BJ (cell line): ENCODE results near the gene RBP2. TPM values are rescaled to one million over a fixed set of nuclear protein-coding genes. Genes with fewer than 3 reads are reported as not detected.

Source experiments
- CTCF ChIA-PET: fragments of 350-600 bp; formaldehyde crosslinking; extraction: SDS; loops from one replicate; lab custom pipeline; 2021; ENCODE audit warnings: antibody characterized with exemption, inconsistent platforms; lab: Yijun Ruan, JAX
- POLR2A ChIA-PET: fragments of 300-600 bp; sonication (Branson Sonifier 250); formaldehyde crosslinking; extraction: SDS; loops from one replicate; lab custom pipeline; 2021; ENCODE audit warnings: antibody characterized with exemption; lab: Charles Lee
- DNase-seq: peaks from one replicate; pipeline ENCODE4 v3.0.0-alpha.2; 2011; ENCODE audit warnings: low read depth
- H3K27me3 ChIP-seq: 2 replicates; pipeline ENCODE4 v1.6.0; 2011; ENCODE audit warnings: low read length; ENCODE audit not compliant: control insufficient read depth, insufficient read depth
- H3K36me3 ChIP-seq: 2 replicates; pipeline ENCODE4 v1.5.1; 2011; ENCODE audit warnings: low read length; ENCODE audit not compliant: control insufficient read depth, insufficient read depth
- H3K4me3 ChIP-seq: 2 replicates; pipeline ENCODE4 v1.5.1; 2011; ENCODE audit warnings: low read depth, mild to moderate bottlenecking, control low read depth, low read length
- CTCF ChIP-seq: IDR thresholded peaks from 2 replicates; pipeline ENCODE4 v1.5.1; 2011; ENCODE audit warnings: low read depth, mild to moderate bottlenecking, control low read depth, inconsistent platforms, low read length, moderate library complexity; ENCODE audit not compliant: insufficient read depth
- polyA plus RNA-seq: library from polyadenylated mRNA; depleted of rRNA; stranded (reverse); fragments of >200 nt; gene quantifications from 2 replicates; pipeline ENCODE4 v1.2.3, GENCODE V29; 2011

Gene RBP2
- polyA plus RNA-seq, 1 experiment: not detected

- H3K4me3 ChIP-seq: no peak overlapping the region
- DNase-seq: no peak
- ChIA-PET POLR2A (no interaction called here), CTCF (no interaction called here)
- no peaks in the 10 kb centered on the region for H3K27me3 ChIP-seq
- TF ChIP-seq CTCF: no peak
- H3K36me3 ChIP-seq: no peaks in the 10 kb centered on the region
Observed at GRCh38 chr3:139430493-139430892, 45.8 kb downstream of the RBP2 start.

GRCh38 chr3:139427283-139428060, 48.8 kb downstream of the RBP2 start:
- POLR2A ChIA-PET: no interaction called here
- CTCF ChIA-PET: interaction anchor here (0.6 to 3.1 kb wide), 19 partner anchors 8 to 1426 kb away, joined by 3 to 20 read pairs (median 4); partner anchors contain the start of genes CLSTN2 and COPB2
- Histone ChIP-seq H3K4me3 (no peak overlapping the region), H3K27me3 (no peaks in the 10 kb centered on the region), H3K36me3 (no peaks in the 10 kb centered on the region)
- DNase-seq: peak; percentile 24
- TF ChIP-seq CTCF: peak; percentile 72

GRCh38 chr3:139425745-139426400, 50.4 kb downstream of the RBP2 start:
- H3K36me3 ChIP-seq: no peaks in the 10 kb centered on the region
- ChIA-PET CTCF (interaction anchor here (0.7 to 3.1 kb wide), 5 partner anchors 11 to 1777 kb away, joined by 3 to 20 read pairs (median 3); no protein-coding TSS in a partner anchor), POLR2A (no interaction called here)
- no peak overlapping the region for H3K4me3 ChIP-seq
- no peak for TF ChIP-seq CTCF
- peak; percentile 4 for DNase-seq
- no peaks in the 10 kb centered on the region for H3K27me3 ChIP-seq

GRCh38 chr3:139423232-139423631, 53.1 kb downstream of the RBP2 start:
- ChIA-PET CTCF (no interaction called here), POLR2A (no interaction called here)
- no peak for DNase-seq
- Histone ChIP-seq H3K27me3 (no peaks in the 10 kb centered on the region), H3K36me3 (no peaks in the 10 kb centered on the region), H3K4me3 (no peak overlapping the region)
- no peak for TF ChIP-seq CTCF

GRCh38 chr3:139421460-139421859, 54.9 kb downstream of the RBP2 start:
- Histone ChIP-seq H3K4me3 (no peak overlapping the region), H3K27me3 (no peaks in the 10 kb centered on the region), H3K36me3 (no peaks in the 10 kb centered on the region)
- DNase-seq: no peak
- TF ChIP-seq CTCF: no peak
- CTCF ChIA-PET: interaction anchor here (0.7 to 1.2 kb wide), 2 partner anchors 131 to 141 kb away, joined by 3 to 5 read pairs; no protein-coding TSS in a partner anchor
- POLR2A ChIA-PET: no interaction called here
